ENCODE results near the gene USH1C.
A peak's percentile ranks its signal among the peaks of the same experiment; 100 is the strongest.

USH1C gene

GRCh38 chr11:17504330-17505107 is 39.7 kb downstream of the USH1C start:
- peak; percentile 52 for DNase-seq (ENCODE audit: low read depth)

- DNase-seq (ENCODE audit: low read depth), result no peak
These were observed 41.6 kb downstream of the USH1C start for GRCh38 chr11:17502630-17503029.

DNA sequence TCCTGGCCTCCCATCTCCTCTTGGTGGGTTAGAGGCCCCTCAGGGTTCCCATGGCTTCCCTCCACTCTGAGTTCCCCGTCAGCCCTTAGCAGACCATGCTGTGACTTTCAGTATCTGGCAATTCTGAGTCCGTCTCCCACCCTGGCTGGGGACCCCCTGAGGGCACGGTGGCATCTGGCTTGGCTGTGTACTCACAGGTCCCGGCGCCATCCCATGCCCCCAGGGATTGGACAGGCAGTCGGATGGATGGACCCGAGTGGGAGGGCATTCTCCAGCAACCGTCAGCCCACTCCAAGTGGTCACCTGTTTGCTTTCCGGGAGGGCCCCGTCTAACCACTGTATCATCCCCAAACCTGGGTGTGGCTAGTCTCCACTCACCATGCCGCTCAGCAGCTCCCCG is 43.5 kb downstream of the USH1C start:
- no peak for DNase-seq (ENCODE audit: low read depth)

GRCh38 chr11:17498475-17498874 is 45.7 kb downstream of the USH1C start:
- no peak for DNase-seq (ENCODE audit: low read depth)

DNA sequence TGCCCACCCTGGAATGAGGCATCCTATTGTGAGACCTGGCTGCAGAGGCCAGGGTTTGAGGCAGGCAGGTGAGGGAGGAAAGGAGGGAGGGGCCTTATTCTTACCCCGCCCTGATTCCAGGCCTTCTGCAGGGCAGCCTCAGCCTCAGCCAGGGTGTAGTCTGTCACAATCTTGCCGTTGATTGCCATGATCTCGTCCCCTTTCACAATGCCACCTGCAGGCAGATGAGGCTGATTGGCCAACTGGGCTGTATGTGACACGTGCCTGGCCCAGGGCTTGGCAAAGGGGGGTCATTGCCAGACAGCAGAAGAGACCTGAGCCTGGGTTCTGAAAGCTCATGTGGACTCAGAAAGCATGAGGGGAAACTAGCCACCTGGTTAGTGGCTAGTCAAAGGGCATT is 46.2 kb downstream of the USH1C start:
- no peak for DNase-seq (ENCODE audit: low read depth)

DNA sequence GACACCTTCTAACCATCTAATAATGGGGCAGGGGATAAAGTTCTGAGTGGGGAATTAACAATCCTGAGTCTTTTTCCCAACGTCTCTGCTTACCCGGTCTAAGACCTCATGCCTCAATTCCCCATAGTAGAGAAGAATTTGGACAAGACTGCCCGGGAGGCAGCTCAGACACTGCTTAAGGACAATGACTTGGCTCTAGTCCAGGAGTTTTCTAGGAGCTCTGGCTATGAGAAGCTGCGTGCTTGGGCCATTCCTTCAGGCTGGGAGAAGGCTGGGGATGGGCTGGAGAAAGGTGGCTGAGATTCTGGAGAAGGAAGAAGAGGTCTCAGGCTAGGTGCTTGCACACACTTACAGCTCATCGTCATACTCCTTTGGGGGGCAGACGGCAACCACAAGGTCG is 47.8 kb downstream of the USH1C start:
- DNase-seq (ENCODE audit: low read depth), result no peak

DNA sequence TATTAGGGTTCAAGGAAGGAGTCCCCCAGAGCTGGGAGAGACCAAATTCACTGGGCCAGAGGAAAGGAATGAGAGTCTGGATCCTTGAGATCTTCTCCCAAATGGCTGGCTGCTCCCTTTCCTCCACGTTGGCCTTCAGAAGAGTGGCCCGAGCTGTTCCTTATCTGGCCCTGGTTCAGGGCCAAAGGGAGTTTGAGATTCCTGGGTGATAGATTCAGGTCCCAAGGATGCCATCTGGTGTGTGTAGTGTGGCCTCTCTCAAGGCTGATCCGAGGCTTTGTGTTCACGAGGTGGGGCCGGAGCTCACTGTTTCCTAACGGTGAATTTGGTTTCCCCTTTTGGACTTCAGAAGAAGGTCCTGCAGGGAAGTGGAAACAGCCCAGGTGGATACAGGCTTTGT is 50.2 kb downstream of the USH1C start:
- DNase-seq (ENCODE audit: low read depth), result no peak

DNA sequence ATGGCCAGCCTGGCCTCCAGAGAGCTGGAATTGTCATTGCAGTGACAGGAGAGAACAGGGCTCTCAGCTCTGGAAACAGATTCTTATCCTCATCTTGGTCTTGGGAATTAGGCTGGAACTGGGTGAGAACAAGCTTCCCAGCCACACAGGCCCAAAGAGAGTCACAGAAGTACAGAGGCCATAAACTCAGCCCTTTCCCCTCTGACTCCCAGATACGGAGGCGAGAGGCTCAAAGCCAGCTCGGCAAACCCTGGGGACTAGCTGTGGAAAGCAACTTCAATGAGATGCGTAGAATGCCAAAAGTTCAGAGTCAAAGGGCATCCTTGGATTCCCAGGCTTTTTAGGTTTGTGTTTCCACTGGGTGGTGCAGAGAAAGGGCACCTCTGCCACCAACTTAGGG is 53.3 kb downstream of the USH1C start:
- no peak for DNase-seq (ENCODE audit: low read depth)

- DNase-seq (ENCODE audit: low read depth), result no peak
These were observed 54.0 kb downstream of the USH1C start for GRCh38 chr11:17490232-17490631.

DNA sequence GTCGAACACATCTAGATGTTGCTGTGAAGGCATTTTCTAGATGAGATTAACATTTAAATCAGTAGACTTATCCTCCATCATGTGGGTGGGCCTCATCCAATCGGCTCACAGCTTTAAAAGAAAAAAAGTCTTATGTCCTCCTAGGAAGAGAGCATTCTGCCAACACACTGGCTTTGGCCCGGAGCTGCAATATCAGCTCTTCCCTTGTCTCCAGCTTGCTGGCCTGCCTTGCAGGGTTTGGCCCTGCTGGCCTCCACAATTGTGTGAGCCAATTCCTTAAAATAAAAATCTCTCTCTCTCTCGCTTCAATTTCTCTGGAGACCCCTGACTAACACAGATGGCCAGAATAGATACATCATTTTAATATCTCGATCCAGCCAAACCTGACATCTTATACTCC is 54.5 kb downstream of the USH1C start:
- DNase-seq (ENCODE audit: low read depth), result no peak

GRCh38 chr11:17488563-17488962 is 55.7 kb downstream of the USH1C start:
- no peak for DNase-seq (ENCODE audit: low read depth)

DNA sequence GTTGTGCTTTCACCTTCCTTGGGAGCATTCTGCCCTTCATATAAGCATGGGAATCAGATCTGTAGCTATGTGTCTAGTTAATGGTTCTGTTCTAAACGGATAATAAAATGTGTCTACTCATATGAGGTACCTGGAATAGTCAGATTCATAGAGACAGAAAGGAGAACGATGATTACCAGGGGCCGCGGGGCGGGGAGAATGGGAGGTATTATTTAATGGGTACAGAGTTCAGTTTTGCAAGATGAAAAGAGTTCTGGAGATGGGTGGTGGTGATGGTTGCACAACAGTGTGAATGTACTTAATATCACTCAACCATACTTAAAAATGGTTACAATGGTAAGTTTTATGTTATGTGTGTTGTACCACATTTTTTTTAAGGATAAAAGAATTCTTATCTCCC is 57.6 kb downstream of the USH1C start:
- DNase-seq (ENCODE audit: low read depth), result no peak

- no peak for DNase-seq (ENCODE audit: low read depth)
These were observed 60.7 kb downstream of the USH1C start for GRCh38 chr11:17483505-17483904.

DNA sequence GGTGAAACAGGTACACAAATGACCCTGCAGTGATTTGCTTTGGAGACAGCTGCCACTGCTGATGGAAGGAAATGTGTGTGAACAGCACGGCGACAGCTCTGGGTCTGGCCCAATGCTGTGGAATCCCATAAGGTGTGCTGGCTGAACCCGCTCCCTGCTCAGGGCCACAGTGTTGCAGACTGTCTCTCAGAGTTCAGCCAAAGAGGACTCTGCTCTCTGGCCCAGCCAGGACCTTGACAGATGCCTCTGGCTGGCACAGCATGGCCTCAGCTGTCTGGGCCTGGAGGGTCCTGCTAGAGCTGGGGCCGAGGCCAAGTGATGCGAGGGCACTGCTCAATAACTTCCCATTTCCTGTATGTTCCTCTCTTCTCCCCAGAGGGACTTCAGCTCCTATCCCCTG is 62.3 kb downstream of the USH1C start:
- no peak for DNase-seq (ENCODE audit: low read depth)

DNA sequence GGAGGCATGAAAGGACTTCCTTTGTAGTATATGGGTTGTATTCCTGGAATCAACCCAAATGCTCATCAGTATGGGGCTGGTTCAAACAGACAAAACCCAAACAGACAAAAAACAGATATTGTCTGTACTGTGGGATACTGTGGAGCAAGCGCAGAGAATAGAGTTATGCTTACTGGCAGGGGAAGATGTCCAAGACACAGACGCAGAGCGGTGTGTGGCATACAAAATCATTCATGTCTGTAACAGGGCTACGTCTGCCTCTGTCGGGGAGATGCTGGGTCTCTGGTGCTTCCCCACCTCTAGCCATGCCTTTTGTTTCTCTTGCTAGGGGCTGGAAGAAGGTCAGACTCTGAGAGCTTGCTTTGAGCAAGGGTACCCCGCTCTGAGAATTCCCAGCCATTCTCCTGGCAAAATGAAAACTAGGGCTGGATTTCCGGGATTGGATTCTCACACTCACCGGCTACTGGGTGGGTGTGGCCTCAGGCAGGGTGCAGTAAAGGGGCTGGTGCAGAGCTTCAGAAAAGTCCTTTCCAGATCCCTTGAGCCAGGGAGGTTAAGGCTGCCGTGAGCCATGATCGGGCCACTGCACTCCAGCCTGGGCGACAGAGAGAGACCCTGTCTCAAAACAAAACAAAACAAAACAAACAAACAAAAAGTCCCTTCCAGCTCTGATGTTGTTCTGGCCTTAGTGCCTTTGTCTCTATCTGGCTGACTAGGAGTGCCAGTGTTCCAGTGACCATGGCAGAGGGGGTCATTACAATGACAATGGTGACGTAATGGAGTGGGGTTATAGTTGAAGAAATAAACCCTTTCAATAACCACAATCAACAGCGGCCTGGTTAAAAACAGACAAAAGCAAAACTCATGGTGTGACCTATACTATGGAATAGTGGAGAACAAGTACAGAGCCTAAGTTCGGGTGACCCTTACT is 64.7 kb downstream of the USH1C start:
- no peak for DNase-seq (ENCODE audit: low read depth)

DNA sequence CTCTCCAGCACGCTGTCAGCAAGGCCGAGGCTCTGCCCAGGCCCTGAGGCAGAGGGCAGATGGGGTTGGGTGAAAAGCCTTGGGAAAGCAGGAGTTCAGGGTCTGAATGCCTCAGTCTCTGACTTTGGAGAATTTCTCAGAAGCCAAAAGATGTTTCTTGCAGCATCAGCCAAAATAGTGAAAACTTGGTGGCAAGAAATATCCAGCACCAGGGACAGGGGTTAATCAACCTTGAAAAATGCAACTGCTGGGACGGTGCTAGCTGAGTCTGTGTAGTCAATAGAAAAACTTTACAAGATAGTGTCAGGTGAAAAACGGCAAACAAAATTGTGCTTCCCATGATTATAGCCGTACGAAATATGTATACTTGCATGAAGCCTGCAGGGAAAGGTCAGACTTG is 66.1 kb downstream of the USH1C start:
- no peak for DNase-seq (ENCODE audit: low read depth)

- no peak for DNase-seq (ENCODE audit: low read depth)
These were observed 66.9 kb downstream of the USH1C start for GRCh38 chr11:17477361-17477760.

- DNase-seq (ENCODE audit: low read depth), result no peak
These were observed 67.2 kb downstream of the USH1C start for GRCh38 chr11:17477084-17477333.

GRCh38 chr11:17476317-17477083 is 67.7 kb downstream of the USH1C start, which contains the start of gene ABCC8:
Gene ABCC8, minus strand, starts transcription at chr11:17476845. Its CDS starts 69 bp downstream, at chr11:17476776.
- DNase-seq (ENCODE audit: low read depth), result no peak

DNA sequence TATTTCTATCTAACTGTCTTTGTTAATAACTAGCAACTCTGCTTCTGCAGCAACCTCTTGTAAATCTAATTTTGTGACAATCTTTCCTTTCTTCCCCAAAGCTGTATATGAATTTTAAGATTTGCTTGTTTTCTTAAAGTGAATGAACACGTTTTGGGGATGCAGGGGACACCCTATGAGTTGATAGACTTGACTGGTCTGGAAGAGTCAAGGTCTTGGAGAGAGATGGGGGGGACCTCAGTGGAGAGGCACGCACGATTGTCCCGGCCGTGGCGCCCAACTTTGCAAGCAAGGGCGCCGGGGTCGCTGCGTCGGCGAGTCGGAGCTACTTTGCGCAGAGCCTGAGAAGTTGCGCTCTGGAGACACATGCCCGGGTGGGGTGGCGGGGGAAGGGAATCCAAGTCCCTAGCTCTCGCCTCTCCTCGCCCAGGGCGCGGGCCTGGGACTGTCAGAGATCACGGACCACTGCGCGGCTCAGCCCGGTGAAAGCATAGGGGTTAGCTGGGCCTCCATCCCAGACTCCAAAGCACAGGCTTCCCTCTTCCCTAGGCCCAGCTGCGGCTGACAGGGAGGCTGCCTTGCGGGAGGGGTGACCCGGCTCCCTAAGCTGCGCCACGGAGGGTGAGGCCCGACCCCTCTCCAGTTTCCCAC is 68.4 kb downstream of the USH1C start:
- DNase-seq (ENCODE audit: low read depth), result no peak

- no peak for DNase-seq (ENCODE audit: low read depth)
These were observed 71.0 kb downstream of the USH1C start for GRCh38 chr11:17473071-17473744.

- no peak for DNase-seq (ENCODE audit: low read depth)
These were observed 71.7 kb downstream of the USH1C start for GRCh38 chr11:17472467-17472866.

All from stimulated activated CD8-positive, alpha-beta memory T cell treated with anti-CD3 and anti-CD28 coated beads, Interleukin-7, amount 100 ng/mL, for 24 hours (primary cell).